Left renal pelvis (tissue), 4 donors: ENCODE measurements around the gene PIK3AP1. TPM values are rescaled to one million over a fixed set of nuclear protein-coding genes. Genes with fewer than 3 reads are reported as not detected.

Experiments used
- DNase-seq, 4 donors: peaks; one replicate each; pipeline ENCODE4 v3.0.0-alpha.2; 2013; ENCODE audit warnings: low read depth in 4 of 4, low spot score in 3 of 4
- polyA plus RNA-seq, 4 donors: library from polyadenylated mRNA; unstranded; fragments of 120-200 nt; gene quantifications; one replicate each; pipeline ENCODE4 v1.2.1, GENCODE V29; 2013; ENCODE audit not compliant: insufficient read length in 4 of 4

The PIK3AP1 gene
- polyA plus RNA-seq, 4 donors: 4.5 to 5.2 (median 4.7) TPM

DNA sequence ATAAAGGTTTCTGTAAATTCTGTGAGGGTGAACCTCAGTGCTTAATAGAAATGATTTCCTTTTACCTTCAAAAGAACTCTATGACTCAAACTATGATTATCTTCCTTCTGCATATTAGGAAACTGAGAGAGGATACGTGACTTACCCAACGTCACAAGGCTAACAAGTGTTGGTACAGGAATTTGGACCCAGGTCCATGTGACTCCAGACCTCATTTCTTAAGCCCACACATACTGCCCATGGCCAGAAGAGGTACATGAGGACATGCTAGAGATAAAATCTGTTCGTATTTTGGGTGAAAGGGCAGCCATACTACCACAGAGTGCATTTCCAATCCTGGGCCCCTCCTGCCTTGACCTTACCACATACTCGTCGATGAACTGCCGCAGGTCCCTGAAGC is 72.0 kb downstream of the PIK3AP1 start:
- no peak for DNase-seq

DNA sequence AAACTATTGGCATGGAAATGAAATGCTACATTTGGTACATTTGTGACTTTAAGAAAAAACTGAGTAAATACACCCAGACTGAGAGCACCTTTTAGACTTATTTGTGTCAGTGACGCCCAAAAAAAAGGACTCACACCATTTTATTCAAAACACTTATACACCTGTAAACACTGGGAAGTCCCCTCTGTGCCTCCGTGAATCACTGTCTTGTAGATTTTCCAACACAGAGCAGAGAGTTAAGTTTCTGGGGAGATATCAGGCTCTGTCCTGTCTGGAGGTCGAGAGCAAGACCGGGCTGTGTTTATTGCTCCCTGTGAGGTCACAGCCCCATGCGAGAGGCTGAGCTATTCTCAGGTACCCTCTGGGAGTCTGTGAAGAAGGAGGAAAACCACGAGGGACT is 72.8 kb downstream of the PIK3AP1 start:
- DNase-seq: no peak

DNA sequence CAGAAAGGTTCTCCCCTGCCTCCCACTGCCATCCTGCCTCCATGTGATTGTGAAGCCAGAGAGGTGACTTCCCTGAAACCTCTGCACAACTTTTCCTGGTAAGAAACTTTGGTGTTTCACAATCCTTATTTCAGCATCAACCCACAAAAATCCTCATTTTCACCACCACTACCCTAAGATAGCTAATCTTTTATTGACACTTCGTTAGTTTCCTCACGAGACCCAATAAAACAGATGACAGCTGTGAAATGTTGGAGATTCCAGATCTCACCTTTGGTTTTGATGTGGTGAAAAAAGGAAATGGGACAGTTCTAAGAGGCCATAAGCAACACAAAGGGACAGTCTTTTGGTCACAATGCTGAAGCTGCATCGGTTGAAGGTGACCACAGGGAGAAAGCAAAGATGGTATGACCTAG is 73.6 kb downstream of the PIK3AP1 start:
- DNase-seq: no peak

DNA sequence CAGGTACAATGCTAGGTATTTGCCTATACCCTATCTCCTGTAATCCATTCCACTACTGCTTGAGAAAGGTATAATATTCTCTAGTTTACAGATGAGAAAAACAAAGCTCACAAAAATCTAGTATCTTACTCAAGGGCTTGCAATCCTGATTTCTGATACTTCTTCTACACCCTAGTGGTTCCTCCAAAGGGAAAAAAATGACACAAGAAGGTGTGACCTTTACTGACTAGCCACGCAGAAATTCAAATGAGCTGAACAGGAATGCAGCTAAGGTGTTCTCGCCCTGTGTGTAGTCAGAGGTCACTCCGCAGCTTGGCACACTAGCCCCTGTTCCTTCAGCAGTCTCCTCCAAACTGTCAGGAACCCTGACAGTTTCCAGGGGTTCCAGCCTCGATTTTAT is 74.0 kb downstream of the PIK3AP1 start:
- DNase-seq: no peak

DNA sequence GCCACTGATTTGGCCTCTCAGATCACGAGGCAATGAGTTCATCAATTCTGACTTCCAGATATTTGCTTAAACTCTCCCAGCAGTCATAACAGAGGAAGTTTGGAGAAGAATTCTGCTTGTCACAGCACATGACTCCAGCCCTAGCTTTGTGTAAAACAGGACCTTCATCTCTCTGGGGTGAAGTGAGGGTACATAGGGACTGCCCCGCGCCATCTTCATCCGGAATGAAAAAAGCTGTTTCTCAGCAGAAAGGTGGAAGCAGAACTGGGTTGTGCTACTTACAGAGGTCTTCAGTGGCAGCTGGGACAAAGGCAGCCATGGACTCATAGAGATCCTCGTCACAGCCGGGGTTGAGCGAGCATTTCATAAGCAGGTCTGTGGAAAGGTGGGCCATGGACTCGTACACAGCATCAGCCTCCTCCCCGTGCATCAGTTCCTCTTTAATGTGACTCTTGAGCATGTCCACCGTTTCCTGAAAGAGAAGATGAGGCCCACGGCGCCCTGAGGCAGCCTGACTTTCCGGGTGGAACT is 75.1 kb downstream of the PIK3AP1 start:
- no peak for DNase-seq

DNA sequence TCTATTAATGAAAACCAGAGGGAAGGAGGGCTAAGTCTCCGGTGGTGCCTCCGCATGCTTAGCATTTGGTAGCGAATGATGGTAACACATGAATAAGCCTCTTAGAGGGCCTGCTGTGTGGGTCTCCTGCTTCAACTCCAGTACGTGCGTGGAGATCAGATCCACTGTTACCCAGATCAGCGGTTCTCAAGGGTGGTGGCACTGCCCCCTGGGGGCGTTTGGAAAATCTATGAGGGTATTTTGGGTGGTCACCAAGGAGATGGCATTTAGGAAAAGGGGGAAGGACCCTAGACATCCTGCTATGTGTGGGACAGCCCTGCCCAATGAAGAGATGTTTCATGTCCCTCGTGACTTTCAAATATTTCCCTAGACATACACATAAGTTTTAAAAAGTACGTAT is 76.4 kb downstream of the PIK3AP1 start:
- no peak for DNase-seq

DNA sequence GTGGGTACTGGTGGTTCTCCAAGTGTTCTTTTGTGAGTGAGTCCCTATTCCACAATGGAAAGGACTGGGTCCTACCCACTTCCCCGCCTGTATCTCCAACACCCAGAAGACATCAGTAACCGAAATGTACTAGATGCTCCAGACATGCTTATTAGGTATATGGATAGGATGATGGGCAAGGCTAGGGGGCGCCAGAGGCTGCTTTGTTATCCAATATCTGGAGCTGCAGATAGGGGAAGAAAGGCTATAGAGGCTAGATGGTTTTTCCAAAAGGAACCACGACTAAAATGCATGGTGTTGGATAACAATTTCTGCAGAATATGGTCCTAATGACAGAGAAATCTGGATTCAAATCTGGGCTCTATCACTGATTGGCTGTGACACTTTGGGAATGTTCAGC is 77.3 kb downstream of the PIK3AP1 start:
- DNase-seq: no peak

DNA sequence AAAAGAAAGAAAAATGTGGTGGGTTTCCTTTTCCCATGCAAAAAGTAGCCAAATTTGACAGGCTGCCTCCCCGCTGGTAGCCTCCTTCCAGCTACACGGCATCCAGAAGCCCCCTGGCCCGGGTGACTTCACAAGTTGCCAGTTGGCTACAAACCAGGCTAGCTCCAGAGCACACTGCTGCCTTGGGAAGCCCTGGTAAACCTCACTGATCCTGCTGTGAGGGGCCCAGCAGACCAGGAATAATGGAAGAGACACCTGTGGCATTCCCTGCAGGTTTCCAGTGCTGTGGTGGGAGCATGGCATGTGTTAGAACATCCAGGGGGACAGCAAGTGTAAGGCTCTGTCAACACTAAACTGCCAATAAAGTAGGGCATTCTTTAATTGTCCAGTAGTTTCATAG is 77.8 kb downstream of the PIK3AP1 start:
- DNase-seq: no peak

DNA sequence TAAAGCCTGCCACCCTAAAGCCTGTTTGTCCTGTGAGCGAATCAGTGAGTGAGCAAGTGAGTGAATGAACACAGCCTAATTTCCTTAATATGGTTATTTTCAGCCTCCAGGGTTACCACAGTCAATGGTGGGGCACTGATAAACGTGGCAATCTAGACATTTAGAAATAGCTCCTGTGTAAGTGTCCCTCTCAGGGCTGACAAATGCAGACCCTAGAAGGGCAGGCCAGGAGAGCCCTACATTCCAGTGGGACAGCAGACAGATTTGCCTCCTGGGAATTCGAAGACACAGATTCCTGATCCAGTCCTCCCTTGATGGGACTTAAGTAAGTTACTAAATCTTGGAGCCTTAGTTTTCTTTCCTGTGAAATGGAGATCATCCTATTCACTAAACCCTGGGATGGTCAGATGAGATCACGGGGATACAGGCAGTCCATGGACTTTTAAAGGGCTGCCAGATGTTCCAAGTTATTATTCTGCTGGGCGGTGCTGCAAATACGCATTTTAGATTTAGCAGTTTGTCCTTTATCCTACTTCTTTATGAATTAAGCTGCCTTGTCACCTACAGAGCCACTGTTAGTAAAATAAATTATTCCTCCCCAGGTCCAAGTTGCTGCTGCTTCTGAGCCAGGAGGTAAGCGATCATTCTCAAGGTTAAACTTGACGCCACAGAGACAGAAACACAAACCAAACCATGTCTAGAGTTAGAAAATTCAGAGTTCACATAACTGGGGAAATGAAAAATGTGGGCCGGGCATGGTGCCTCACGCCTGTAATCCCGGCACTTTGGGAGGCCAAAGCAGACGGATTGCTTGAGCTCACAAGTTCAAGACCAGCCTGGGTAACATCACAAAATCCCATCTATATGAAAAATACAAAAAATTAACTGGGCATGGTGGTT is 78.7 kb downstream of the PIK3AP1 start:
- no peak for DNase-seq

DNA sequence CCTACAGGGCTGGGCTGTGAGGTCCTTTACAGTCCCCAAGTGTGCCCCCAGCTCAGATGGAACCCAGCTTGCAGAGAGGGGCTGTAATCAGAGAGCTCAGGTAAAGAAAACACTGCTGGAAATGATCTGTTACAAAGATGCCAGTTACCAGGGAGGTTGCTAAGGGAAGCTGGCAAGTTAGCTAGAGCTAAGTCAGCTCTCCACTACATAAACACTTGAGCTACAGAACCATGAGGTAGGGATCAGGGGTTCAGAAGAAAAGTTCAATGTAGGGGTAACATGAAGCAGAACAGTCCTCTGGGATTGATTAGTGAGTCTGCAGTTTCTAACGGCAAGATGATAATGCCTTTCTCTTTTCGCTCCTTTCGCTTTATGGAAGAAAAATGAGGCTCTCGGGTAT is 80.4 kb downstream of the PIK3AP1 start:
- DNase-seq: no peak

DNA sequence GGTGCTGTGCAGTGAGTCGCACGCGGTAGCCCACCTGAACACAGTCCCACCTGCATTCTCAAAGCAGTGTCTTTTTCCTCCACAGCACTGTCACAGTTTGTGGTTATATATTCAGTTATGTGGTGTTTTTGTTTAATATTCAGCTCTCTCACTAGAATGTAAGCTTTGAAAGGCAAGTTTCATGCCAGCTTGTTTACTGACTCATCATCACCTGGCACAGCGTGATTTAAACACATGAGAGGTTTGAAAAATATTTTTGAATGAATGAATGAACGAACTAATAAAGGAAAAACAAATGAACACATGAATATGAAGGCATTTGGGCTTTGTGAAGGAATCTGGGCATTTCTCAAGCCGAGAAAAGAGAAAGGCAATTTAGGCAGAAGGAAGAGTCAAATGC is 81.6 kb downstream of the PIK3AP1 start:
- no peak for DNase-seq

DNA sequence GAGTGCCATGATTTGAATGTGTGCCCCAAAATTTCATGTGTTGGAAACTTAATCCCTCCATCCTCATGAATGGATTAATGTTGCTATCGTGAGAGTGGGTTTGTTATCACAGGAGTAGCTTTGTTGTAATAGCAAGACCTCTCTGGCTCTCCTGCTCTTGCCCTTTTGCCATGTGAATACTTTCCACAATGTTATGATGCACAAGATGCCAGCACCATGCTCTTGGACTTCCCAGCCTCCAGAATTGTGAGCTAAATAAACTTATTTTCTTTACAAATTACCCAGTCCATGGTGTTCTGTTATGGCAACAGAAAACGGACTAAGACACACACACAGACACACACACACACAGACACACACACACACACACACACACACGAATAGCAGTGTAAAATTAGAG is 82.2 kb downstream of the PIK3AP1 start:
- DNase-seq: no peak

DNA sequence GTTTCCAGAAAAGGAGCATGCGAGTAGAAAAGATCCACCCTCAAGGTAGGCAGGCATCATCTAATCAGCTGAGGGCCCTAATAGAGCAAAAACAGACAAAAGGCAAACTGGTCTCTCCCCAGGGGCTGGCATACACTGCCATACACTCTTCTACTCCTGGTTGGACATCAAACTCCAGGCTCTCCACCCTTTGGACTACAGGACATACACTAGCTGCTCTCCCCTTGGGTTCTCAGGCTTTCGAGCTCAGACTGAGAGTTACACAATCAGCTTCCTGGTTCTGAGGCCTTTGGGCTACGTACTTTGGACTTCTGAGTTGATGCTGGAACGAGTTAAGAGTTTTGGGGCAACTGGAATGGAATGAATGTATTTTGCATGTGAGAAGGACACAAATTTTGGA is 82.6 kb downstream of the PIK3AP1 start:
- DNase-seq: no peak

DNA sequence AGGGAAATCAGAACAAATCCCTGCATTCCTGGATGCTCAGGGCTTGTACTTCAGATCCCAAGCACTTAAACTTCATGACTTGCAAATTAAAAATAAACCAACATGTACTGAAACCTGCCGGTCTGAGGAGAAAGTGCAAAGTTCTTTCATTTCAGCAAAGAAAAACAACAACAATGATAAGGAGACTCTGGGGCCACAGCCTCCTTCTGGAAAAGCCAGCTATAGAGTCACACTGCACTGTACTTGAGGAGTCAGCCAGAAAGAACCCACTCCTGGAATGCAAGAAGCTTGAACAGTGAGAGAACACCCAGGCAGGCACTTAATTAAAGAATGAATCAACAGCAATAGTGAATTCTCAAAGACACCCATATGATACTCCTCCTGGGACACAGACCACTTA is 83.8 kb downstream of the PIK3AP1 start:
- no peak for DNase-seq

DNA sequence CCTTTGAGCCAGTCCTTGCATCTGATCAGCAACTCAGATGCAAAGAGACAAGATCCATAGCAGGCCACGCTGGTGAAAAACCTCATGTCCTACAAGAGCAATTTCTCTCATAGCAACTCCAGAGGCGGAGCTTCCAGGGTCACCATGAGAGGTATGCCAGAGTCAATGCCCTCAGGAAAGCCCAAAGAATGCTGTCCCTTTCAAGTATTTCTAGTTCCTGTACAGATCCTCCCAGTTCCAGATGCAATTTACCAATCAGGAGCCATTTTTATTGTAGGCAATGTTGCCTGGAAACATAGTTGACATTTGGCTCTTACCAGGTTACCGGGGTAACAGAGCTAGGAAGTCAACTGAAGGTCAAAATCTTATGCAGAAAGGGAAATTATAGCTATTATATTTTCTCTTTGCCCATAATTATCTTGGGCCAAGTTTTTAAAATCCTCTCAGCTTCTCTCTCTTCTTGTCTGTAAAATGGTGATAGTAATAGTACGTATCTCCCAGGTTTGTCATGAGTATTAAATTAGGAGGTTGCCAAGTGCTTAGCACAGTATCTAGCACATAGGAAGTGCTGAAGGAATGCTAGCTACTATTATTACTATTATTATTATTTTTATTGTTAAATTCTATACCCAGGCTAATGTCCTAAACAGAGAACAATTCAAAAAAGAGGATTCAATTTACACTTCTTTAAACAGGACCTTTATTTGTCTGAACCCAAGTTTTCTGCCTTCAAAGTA is 87.2 kb downstream of the PIK3AP1 start:
- DNase-seq: no peak

DNA sequence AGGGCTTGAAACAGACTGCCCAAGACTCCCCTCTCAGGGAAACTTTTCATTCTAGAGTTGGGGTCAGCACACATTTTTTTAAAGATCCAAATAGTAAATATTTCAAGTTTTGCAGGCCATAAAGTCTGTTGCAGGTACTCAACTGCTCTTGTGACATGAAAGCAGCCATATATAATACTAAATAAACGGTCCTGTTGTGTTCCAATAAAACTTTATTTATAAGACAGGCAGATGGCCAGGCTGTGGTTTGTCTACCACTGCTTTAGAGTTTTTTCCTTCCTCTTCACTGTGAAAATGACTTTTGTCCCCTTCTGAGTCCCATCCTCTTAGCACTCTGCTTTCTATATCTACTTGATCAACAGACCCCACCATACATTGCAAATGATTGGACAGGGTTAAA is 93.0 kb downstream of the PIK3AP1 start:
- DNase-seq: no peak

DNA sequence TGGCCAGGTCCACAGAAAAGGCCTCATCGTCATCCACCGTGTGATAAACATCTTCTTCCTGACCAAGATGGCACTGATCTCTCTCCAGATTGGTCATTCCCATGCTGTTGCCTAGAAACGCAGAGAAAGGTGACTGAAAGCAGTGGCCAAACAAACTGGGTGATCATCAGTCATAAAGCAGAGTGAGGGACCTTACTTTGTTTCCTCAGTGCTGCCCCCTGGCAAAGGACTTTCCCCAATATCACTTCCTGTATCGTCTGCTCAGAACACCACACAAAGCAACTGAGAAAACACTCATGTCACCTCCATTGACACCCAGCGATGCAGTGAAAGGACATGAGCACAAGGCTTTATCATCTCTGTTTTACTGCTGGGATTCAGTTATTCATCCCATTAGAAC is 93.5 kb downstream of the PIK3AP1 start:
- no peak for DNase-seq

DNA sequence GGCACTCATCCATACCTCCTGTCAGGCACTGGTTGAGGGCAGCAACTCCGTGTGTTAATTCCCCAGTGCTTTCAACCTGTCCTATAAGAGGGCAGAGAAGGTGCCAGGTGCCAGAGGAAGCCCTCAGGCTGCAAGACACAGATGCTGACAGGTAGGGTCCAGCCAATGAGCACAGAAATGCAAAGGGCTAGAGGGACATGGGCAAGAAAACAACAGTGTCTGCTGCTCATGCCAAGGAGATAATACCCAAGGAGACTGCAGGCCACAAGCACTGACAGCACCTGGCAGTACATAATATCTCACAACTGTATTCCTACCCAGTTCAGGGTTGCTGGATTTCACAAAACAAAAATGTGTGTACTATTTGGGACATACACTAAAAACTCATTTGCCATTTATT is 95.1 kb downstream of the PIK3AP1 start:
- DNase-seq: no peak

DNA sequence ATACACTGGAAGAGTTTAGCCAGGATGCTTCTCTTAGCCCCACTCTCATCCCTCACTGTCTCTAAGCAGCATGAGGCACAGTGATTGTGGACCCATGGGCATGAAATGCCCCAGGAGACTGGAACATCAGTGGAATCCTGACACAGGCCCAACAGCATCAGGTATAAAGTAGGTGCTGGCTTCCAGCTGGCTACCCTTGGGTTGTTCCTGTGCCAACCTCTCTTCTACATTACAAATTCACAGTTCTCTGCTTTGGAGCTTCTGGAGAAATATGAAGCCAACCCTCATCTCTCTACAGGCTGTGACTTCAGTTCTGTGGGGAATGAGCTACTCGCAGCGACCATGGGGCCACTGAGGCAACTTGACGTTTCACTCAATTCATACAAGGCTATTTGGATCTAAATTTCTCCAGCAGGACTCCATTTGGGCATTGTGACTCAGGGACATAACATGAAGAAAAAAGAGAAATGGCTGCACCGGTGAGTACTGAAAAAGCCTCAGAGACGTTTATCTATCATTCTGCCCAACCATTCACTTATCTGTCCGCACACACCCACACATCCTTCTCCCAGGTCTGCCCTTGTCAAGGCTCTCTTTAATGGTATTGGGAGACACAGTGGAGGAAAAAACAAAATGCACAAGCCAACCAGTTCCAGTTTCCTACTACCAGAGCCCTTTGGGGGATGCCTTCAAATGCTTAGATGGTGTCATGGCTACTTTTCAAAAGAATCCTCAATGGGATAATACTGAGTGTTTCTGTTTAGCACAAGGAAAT is 98.1 kb downstream of the PIK3AP1 start:
- no peak for DNase-seq

DNA sequence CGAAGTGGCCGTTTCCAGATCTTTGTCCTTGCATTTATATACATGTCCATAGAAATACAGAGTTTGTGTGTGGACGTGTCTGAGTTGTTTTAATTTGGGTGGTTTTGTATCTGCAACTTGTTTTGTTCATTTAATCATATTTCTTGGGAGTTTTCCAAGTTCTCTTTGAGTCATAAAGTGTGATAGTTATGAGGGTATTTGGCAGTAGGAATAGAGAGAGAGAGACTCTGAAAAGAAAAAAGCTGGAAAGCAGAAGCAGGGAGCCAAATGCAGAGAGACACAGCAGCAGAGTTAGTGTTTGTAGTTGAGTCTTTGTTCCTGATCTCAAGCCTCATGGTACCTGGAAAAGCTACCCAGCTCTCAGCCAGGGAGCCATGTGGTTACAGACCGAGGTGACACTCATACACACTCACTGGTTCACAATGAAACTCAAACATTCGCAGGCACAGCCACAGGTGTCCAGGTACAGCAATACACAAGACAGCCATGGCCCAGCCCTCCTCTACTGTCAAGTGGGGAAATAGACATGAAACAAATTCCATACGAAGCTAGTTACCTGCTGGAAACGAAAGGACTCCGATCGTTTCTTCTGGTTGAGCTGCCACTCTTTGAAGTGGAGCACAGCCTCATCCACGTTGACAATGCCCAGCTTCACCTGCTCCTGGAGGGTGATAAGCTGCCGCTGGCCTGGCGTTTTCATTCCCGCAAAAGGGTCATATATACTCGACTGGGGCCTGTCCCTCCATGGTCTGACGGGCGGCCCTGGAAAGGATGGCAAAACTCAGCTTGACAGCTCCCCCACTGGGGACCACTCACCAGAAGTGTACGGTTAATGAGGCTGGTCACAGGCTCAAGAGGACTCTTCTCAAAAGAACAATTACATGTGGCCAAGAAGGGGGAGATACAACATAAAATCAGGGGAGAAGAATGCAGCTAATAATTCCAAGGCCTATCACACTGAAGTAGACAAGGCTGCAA is 100.2 kb downstream of the PIK3AP1 start:
- DNase-seq: no peak
